GM12892 (cell line): ENCODE results near the gene PLAAT3.

Source experiments
- POLR2A ChIP-seq: IDR thresholded peaks from 2 replicates; pipeline ENCODE4 v1.6.1; 2011; ENCODE audit warnings: low read depth, low read length, control low read depth
- POLR2AphosphoS5 ChIP-seq: IDR thresholded peaks from 2 replicates; pipeline ENCODE4 v1.6.1; 2011; ENCODE audit warnings: low read depth, low read length, control low read depth
- TAF1 ChIP-seq: IDR thresholded peaks from 2 replicates; pipeline ENCODE4 v1.6.1; 2011; ENCODE audit warnings: low read depth, mild to moderate bottlenecking, control low read depth, low read length, borderline replicate concordance

DNA sequence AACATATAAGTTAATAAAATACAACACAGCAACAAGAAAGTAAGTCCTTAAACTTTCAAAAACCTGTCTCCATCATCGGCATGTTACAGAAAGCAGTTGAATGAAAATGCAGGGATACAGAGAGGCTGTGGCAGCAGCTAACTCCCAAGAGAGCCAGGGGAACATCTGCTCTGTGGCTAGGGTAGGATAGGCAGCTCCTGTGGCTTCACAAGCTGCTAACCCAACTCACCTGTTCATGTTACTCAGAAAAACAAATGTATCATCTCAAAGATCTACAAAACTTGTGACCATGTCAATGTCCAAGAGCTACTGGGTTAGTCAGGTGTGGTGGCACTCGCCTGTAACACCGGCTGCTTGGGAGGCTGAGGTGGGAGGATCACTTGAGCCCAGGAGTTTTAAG, 15.2 kb upstream of the PLAAT3 start:
- TF ChIP-seq POLR2AphosphoS5 (no peak), POLR2A (no peak), TAF1 (no peak)
